HL-60 (cell line): ENCODE results near the gene NPAS1.
A peak's percentile ranks its signal among the peaks of the same experiment; 100 is the strongest.

Experiments used
- CTCF ChIP-seq: IDR thresholded peaks from one replicate; pipeline ENCODE4 v1.5.1; 2011; ENCODE audit warnings: low read length, control low read depth, inconsistent platforms; ENCODE audit not compliant: insufficient read depth
- POLR2AphosphoS5 ChIP-seq: IDR thresholded peaks from 2 replicates; pipeline ENCODE4 v1.6.1; 2012; ENCODE audit warnings: low read depth
- SPI1 ChIP-seq: IDR thresholded peaks from 2 replicates; pipeline ENCODE4 v1.6.1; 2012; ENCODE audit warnings: low read depth, mild to moderate bottlenecking, borderline replicate concordance

- no peak for TF ChIP-seq CTCF
- TF ChIP-seq SPI1: no peak
- TF ChIP-seq POLR2AphosphoS5: peak; percentile 37; the same call in 1 of the 2 replicates
Measured at GRCh38 chr19:47094557-47095475, 75.2 kb downstream of the NPAS1 start.
